Measurements from ENCODE around the gene TAS2R3.
A peak's percentile ranks its signal among the peaks of the same experiment; 100 is the strongest.
"Not testable (repeated sequence)": the region's sequence is repeated elsewhere in the genome, so short reads cannot be mapped to it uniquely, and the experiment has no call there.

TAS2R3 gene

GRCh38 chr7:141770083-141770583 lies 6.2 kb downstream of the TAS2R3 start:
- in situ Hi-C loops (cut with HindIII; ENCODE audit: low pct_ligation_motif_present, low pct_unique_long_range_greater_than_20kb, low sequenced_read_pairs); DNase-seq: not testable (repeated sequence)

GRCh38 chr7:141776374-141776773 lies 12.5 kb downstream of the TAS2R3 start, which contains the start of gene TAS2R4:
Gene TAS2R4, plus strand, starts transcription at chr7:141776674. Its CDS starts 1,815 bp downstream, at chr7:141778489.
- in situ Hi-C loops (cut with HindIII; ENCODE audit: low pct_ligation_motif_present, low pct_unique_long_range_greater_than_20kb, low sequenced_read_pairs): no loop called here
- DNase-seq: no peak

DNA sequence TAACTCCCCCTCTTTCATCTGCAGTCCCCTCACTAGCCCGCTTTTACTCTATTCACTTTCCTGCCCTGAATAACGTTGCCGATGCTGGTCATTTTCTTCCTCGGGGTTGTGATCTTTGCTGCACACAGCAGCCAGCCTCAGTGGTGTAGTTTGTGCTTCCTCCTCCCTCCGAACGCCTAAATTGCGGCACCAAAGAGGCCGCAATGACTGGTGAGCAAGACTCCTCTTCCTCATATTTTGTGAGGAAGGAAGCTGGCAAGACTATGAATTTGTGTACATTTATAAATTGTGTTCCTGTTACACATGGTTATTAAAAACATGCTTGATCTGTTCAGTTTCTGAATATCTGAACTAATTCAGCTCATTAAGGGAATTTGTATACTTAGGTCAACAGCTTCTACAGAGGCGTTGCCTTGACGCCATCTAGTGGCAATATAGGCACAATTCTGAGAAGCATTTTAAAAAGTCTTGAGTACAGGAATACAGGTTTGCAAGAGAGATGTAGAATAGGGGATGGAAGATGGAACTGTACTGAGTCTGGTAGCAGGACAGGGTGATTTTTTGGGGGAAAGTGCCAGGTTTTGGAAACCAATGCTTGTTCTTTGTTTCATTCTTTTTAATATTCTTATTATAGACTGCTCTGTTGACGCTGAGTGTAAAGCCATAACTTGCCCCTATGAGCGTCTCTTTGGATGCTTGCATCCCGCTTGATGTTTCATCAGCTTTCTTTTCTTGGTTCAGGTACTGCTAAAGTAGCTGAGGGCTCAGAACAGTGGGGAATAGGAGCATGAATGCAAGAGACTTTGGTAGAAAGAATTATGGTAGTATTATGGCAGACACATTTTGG lies 22.0 kb downstream of the TAS2R3 start:
- peak; percentile 71 for DNase-seq
- in situ Hi-C loops (cut with HindIII; ENCODE audit: low pct_ligation_motif_present, low pct_unique_long_range_greater_than_20kb, low sequenced_read_pairs): no loop called here

- DNase-seq: no peak
- in situ Hi-C loops (cut with HindIII; ENCODE audit: low pct_ligation_motif_present, low pct_unique_long_range_greater_than_20kb, low sequenced_read_pairs): no loop called here
Measured at GRCh38 chr7:141788296-141788695, 24.4 kb downstream of the TAS2R3 start.

GRCh38 chr7:141789917-141790316 lies 26.0 kb downstream of the TAS2R3 start, which contains the start of gene TAS2R5:
Gene TAS2R5, plus strand, starts transcription at chr7:141790217. Its CDS starts 145 bp downstream, at chr7:141790362.
- no peak for DNase-seq
- in situ Hi-C loops (cut with HindIII; ENCODE audit: low pct_ligation_motif_present, low pct_unique_long_range_greater_than_20kb, low sequenced_read_pairs): no loop called here

DNA sequence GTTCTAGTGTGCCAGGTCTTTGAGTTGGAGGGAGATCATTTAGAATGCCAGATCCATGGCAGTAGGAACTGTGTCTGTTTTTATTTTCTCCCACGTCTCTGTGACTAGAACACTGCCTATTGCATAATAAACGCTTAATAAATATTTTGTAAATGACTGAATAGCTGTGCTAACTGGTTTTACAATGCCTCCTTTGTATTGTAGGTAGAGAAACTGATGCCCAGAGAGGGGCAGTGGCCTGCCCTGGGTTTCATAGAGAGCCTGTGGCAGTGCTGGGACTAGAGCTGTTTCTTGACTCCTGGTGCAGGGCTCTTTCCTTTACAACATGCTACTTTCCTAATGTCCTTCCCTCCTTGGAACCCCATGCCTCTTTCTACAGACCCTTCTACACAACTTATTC lies 28.6 kb downstream of the TAS2R3 start:
- in situ Hi-C loops (cut with HindIII; ENCODE audit: low pct_ligation_motif_present, low pct_unique_long_range_greater_than_20kb, low sequenced_read_pairs): no loop called here

More for the DNA sequence above, 28.6 kb downstream of the TAS2R3 start:
- no peak for DNase-seq

Measured in ACHN (cell line).